GM19351 (cell line): Measurements from ENCODE around the gene ZFP3.
"Not testable (repeated sequence)": the region's sequence is repeated elsewhere in the genome, so short reads cannot be mapped to it uniquely, and the experiment has no call there.

Experiments
- ATAC-seq: cut with Tn5 transposase; IDR thresholded peaks from one replicate; pipeline ENCODE4 v1.9.1; 2021; ENCODE audit warnings: mild to moderate bottlenecking, moderate library complexity; ENCODE audit not compliant: unreplicated experiment

Gene ZFP3

GRCh38 chr17:5078106-5079028 lies at the start of gene ZFP3:
ZFP3 (plus strand) TSS chr17:5078467; CDS start chr17:5091505, 13,038 bp downstream.
- peak; percentile 80 for ATAC-seq

- ATAC-seq: not testable (repeated sequence)
Observed at GRCh38 chr17:5030168-5030567, 48.1 kb upstream of the ZFP3 start.

- ATAC-seq: no peak
Observed at GRCh38 chr17:5031365-5032082, 46.7 kb upstream of the ZFP3 start.

- ATAC-seq: no peak
Observed at GRCh38 chr17:5032865-5033264, 45.4 kb upstream of the ZFP3 start.

- ATAC-seq: no peak
Observed at GRCh38 chr17:5033352-5034015, 44.8 kb upstream of the ZFP3 start.

DNA sequence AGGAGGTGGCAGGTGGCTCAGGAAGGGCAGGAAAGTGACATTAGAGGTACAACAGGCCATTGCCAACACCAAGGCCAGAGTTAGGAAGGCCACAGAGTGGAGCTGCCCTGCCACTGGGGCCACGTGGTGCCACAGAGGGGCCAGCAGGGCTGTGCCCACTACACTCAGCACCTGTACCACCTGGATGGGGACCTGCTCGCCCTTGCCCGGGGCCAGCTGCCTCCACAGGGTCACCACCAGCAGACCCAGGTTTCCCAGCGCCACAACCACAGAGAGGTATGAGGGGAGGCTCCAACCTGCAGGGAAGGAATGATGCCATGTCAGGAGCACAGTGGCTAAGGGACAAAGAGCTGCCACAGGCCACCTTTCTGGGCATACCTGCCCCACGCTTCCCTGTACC lies 44.2 kb upstream of the ZFP3 start:
- ATAC-seq: no peak

GRCh38 chr17:5034651-5035050 lies 43.6 kb upstream of the ZFP3 start:
- ATAC-seq: no peak

DNA sequence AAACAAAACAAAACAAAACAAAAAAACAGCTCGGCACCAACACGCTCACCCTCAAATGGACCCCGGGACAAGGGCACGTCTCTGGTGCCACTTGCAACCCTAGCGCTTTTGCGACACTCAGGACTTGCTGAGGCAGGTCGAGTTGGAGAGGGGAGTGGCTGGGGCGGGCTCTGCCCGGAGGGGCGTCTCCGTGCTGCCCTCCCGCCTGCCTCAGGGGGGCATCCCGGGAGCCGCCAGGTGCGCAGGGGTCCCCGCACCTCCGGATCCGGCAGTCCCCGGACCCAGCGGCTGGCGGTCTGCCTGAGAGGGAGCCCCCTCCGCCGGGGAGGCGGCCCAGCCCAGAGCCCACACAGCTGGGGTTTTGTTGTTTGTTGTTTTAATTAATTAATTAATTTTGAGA lies 43.0 kb upstream of the ZFP3 start, which contains the start of gene SLC52A1:
TSS of gene SLC52A1 (minus strand) at position 112 of the 400 bp plus-strand sequence. CDS start 820 bp downstream, outside the sequence.
- no peak for ATAC-seq

DNA sequence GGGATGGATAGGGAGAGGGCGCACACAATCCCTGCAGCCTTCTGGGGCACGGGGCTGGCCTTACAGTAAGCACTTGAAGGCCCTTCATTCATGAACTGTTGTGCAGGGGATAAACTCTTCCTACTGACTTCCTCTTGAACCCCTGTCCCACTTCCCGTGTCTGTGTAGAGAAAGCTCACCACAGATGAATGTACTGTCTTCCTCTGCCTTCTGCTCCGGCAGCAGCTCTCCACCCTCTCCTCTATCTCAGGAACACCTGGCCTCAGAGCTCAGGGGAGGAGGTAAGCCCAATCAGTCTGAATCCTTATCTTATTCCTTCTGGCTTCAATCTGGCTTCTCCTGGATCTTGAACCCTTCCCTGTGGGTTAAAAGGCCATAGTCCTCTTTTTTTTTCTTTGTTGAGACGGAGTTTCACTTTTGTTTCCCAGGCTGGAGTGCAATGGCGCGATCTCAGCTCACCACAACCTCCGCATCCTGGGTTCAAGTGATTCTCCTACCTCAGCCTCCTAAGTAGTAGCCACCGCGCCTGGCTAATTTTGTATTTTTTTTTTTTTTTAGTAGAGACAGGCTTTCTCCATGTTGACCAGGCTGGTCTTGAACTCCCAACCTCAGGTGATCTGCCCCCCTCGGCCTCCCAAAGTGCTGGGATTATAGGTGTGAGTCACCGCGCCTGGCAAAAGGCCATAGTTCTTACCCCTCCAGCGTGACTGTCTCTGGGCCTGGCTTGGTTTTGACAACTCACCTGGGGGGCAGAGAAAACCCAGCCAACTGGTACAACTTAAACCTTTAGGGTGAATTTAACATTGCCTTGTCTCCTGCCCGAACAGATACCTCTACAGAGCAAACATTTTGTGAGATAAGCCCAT lies 35.9 kb upstream of the ZFP3 start:
- no peak for ATAC-seq

DNA sequence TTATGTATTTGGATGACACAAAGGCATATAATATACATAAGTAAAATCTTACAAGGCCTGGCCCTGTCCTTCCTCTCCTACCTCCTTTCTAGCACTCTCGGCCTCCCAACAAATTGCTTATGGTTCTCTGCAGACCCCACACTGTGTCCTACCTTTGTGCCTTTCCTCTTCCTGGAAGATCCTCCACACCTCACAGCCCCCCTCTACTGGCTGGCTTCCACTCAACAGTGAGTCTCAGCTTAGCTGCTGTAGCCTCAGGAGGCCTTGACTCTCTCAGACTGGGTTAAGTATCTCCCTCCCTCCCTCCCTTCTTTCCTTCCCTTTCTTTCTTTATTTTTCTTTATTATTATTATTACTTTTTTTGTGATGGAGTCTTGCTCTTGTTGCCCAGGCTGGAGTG lies 34.7 kb upstream of the ZFP3 start:
- no peak for ATAC-seq

GRCh38 chr17:5044630-5045029 lies 33.6 kb upstream of the ZFP3 start:
- ATAC-seq: no peak

GRCh38 chr17:5045496-5045895 lies 32.8 kb upstream of the ZFP3 start:
- ATAC-seq: no peak

DNA sequence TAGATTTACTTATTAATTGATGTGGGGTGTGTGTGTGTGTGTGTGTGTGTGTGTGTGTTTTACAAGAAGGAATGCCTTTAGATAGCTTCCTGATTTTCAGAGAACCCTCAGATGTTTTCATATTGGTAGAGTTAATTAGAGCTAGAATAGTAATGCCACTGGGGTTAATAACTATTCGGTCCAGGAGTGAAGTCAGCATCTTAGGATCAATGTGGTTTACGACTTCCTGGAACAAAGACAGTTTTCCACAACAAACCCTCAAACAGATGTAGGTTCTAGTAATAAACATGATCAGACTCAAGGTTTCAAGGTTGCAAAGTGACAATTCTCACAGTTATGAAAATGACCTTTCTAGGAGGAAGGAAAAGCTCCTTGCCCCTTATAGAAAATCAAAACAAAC lies 30.8 kb upstream of the ZFP3 start:
- no peak for ATAC-seq

DNA sequence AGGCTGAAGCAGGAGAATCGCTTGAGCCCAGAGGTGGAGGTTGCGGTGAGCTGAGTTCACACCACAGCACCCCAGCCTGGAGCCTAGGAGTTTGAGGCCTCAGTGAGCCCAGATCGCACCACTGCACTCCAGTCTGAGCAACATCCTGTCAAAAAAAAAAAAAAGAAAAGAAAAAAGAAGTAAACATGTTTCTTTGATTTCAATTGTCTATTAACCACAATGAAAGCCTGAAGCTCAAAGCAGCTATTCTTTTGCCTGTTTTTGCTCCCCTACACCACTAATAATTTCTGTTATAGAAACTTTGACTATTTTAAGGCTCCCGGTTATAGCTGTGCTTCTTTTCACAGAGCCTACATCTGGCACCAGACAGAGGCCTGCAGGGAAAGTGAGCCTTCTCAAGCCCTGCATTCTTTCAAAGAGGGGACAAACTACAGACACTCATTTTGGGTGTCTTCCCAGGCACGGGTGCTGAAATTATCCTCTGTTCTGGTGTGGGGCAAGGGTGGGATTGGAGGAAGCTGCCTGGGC lies 28.9 kb upstream of the ZFP3 start:
- ATAC-seq: no peak

- no peak for ATAC-seq
Observed at GRCh38 chr17:5050278-5050677, 28.0 kb upstream of the ZFP3 start.

GRCh38 chr17:5055543-5055942 lies 22.7 kb upstream of the ZFP3 start:
- no peak for ATAC-seq

DNA sequence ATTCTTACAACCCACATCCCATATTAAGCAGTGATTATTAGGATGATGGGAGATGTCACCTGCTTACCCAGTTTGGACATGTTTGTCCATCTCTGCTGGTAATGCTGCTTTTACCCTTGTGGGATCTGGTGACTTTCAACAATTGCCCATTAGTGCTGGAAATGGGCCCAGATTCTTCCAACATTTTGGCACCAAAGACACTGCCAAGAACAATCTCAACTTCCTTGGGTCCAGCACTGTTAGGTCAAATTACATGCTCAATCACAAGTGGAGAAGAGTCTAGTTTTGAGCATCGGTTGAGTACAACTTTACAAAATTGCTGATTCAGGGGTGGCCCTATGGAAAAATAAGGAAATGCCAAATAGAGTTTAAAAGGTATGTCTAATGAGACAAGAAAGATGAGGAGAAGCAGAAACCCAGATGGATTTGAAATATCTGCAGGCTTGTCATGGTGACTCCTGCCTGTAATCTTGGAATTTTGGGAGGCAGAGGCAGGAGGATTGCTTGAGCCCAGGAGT lies 13.0 kb upstream of the ZFP3 start:
- ATAC-seq: no peak

DNA sequence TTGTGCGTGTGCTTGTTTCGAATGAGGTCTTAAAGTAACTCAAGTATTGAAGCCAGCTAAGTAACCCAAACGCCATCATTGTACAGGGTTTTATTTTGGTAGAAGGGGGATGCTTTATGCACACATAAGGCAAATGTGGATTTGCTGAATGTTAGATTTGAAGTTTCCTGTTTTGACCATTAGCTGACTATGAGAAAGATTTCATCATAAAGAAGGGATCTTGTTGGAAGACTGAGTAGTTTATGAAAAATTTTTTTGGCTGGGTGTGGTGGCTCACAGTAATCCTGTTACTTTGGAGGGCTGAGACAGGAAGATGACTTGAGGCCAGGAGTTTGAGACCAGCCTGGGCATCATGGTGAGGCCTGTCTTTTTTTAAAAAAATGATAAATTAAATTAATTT lies 10.0 kb upstream of the ZFP3 start:
- ATAC-seq: no peak

DNA sequence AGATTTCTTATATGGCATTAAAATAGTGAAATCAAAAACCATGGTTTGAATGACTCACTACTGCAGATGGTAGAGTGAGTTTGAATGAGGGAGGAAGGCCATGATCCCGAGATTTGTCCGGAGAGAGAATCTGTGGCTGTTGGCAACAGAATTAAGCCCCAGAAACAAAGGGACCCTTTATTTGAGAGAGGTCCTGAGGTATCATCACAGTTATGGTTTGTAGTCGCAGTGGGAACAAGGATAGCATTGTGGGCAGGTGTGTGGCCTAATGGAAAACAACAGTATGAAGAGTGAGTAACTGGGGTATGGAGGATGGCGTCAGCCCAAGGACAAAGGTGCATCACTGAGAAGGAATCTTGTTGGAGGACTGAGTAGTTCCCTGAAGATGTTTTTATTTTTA lies 8.5 kb upstream of the ZFP3 start:
- ATAC-seq: no peak

- ATAC-seq: not testable (repeated sequence)
Observed at GRCh38 chr17:5075472-5075871, 2.8 kb upstream of the ZFP3 start.
